Activated T-cell treated with anti-CD3 and anti-CD28 coated beads, Interleukin-2, amount 50 U/mL, for 48 hours (primary cell): ENCODE results near the gene UTP20.
A peak's percentile ranks its signal among the peaks of the same experiment; 100 is the strongest.

Experiments used
- DNase-seq, 2 experiments: peaks; one replicate each; pipeline ENCODE4 v3.0.0-alpha.2; 2020

Gene UTP20

DNA sequence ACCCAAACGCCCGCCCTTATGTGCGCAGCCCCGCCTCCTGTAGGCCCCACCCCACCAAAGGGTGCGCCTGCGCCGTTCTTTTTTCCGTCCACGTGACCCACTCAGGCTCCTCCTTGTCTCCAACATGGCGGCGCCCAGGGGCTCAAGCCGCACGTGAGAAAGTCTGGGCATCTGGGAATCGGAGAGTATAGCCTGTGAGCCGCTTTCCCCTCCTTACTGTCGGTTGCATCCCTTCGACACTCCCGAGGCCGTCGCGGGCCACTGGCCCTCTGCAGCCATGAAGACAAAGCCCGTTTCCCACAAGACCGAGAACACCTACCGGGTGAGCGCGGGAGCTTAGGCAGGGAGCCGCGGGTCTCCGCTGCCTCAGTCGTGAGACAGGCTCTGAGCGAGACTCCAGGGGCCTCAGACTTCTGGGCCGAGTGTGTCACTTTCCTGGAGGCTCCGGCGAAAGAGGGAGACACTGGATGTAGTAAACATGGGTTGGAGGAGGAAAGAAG lies at the start of gene UTP20:
Gene UTP20 (plus strand): TSS at position 100 of the 500 bp plus-strand sequence. CDS start 178 bp downstream, at position 278.
- DNase-seq = peak; percentile 96 to 97

DNA sequence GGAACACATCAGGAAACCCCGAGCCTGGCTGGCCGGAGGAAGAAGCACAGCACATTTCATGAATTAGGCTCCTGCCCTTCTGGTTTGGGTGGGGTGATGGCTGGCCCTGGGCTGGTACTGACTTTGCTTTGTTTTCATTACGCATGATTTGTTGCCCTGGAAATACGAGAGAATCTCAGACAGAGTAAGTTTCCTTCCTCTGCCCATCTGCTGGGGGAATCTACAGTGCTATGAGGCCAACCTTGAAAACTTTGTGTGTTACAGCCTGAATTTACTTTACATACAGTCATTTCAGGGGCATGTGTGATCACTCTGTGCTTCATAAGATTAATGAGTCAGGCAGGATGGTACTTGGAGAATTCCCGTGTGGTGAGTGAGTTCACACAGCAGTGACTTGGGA lies 49.4 kb upstream of the UTP20 start:
- no peak for DNase-seq

DNA sequence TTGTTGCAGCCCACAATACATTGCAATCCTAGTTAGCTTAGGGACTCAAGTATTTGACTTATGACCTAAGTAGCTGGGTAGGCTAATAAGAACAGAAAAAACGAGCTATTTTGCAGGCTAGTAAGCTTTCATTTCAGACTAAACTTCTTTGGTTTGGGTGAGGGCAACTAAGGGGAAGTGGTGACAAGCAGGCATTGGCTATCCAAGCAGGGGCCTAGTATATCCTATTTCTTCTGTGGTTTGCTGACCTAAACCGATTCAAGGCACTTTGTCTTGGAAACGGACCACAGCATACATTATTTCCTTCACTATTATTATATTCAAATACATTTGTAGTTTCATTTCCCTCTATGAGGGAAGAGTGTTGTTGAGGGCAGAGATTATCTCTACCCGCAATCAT lies 48.3 kb upstream of the UTP20 start:
- no peak for DNase-seq

DNA sequence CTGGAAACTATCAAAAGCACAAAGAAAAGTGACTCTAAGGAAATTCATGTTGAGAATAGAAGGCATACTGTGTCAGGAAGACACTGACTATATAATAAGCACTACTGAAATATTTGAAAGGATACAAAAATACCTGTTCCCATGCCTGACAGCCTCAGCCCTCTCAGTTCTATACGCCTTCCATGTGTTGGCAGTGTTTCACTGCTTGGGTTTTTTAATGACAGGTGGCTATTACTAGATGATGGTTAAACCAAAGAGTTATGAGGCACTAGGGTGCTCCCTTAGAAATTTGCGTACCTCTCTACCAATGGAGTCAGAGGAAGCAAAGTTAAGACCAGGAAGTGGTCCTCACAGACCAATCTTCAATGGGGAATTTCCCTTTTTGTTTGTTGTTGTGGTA lies 44.2 kb upstream of the UTP20 start:
- no peak for DNase-seq

DNA sequence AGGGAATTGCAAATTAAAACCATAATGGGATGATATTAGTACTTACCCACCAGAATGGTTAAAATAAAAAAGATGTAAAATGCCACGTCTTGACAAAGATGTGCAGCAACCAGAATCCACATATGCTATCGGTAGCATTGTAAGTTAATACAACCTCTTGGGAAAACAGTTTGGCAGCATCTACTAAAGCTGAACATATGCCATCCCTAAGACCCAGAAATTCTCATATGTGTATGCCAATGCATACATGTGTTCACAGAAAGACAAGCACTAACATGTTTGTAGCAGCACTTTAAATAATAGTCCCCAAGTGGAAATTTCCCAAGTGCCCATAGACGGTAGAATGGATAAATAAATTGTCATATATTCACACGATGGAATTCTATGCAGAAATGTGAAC lies 41.6 kb upstream of the UTP20 start:
- DNase-seq = no peak

DNA sequence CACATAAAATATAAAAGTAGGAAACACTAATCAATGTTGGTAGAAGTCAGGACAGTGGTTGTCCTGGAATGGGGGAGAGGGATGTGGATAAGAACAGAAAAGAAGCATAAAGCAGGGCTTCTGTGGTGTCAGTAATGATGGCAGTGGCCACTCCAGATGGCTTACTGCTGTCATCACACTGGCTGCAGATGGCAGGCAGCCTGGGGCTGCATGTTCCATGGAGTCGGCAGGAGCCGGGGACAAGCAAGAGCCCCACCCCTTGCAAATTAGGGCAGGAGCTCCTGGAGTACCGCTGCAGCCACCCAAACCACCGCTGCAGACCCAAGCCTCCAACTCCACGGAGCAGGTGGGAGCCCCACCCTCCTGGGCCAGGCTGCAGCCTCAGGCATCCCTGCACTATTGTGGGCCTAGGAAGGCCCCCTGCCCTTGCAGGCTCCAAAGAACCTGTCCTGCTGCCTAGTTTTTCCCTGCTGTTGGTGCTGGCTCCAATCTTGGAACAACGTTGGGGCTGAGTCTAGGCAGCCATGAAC lies 41.0 kb upstream of the UTP20 start:
- no peak for DNase-seq

DNA sequence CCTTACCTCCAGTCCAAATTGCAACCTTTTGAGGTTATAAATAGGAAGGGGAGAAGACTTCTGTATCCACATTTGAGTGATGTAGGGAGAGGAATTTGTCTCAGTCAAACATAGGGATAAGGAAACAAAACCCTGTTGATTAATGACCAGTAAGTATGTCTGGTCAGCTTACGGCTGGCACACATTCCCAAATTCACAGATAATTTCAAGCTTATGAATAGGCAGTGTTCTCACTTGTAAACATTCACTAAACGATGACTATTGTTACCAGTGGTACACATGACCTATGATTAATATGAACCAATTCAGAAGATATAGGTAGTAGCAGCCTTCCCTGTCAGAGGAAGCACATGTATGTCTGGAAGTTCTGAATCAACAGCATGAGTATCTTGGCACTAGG lies 36.8 kb upstream of the UTP20 start:
- no peak for DNase-seq

DNA sequence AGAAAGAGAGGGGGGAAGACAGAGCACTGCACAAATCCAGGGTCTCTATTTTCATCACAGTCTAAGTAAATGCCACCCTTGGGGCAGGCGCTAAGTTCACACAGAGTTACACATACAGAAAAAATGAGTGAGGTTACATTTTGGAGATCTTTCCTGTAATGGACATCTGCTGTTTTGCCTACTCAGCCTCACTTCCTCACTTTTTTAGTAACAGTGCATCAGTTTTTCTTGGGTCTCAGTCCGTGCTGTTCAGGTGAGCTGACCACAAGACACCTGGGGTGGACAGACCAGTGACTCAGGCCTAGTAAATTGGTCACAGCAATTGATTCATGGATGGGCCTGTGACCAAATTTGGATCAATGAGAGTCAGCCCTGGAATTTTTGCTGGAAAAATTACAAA lies 36.3 kb upstream of the UTP20 start:
- no peak for DNase-seq

DNA sequence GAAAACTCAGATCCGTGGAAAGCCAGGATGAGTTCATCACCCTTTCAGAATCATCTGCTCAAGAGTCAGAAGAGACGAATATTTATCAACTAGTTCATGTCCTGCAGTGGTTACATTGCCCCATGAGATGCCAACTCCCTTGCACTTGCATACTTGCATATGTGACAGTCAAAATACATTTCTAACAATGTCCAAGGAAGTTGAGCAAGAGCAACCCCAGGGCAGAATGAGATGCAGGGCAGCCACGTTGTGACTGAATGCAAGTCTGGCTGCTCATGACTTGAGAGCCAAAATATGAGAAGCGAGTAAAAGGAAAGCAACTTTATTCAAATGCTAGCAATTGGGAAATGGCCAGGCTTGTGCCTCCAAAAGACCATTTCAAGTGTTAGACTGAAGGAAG lies 23.6 kb upstream of the UTP20 start:
- no peak for DNase-seq

DNA sequence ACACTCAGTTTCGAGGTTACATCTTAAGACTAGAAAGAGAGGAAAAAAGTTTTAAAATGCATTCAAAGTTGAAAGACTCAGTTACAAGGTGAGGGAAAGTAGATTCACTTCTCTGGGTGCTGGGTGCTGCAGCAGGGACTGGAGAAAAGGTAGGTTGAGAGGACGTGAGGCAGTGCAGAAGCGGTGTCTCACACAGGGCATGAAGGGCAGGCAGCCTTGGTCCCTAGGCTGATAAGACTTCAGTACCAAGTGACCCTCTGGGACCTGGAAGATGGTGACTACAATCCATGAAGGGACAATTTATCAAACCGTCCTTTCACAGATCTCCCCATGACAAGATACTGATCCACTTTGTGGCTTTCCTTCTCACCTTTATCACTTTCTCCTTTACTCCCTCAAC lies 22.5 kb upstream of the UTP20 start:
- no peak for DNase-seq

DNA sequence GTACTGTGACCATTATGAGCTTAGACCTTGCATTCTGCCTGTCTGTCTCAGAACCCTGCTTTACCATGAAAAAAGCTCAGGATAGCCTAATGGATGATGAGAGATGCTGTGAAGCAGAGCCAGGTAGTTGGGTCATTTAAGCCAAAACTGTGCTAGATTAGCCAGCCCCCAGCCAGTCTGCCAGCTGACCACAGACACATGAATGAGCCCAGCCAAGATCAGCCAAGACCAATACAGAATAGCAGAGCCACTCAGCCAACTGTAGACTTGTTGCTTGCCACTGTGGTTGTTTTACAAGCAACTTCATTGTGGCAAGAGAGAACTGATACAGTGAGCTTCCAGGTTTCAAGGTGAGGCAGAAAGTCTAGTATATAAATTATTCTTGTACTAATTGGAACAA lies 12.8 kb upstream of the UTP20 start:
- no peak for DNase-seq

DNA sequence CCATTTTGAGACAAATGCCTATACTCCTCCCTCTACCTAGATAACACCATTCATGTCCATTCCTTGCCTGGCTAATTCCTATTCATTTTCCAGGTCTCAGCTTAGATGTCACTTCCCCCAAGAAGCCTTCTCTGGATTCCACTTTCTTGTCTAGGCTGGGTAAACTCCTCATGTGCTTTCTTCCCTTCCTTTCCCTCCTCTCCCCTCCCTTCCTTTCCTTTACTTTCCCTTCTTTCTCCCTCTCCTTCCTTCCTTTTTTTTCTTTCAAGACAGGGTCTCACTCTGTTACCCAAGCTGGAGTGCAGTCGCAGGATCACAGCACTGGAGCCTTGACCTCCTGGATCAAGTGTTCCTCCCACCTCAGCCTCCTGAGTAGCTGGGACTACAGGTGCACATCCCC lies 3.5 kb upstream of the UTP20 start:
- DNase-seq = no peak

DNA sequence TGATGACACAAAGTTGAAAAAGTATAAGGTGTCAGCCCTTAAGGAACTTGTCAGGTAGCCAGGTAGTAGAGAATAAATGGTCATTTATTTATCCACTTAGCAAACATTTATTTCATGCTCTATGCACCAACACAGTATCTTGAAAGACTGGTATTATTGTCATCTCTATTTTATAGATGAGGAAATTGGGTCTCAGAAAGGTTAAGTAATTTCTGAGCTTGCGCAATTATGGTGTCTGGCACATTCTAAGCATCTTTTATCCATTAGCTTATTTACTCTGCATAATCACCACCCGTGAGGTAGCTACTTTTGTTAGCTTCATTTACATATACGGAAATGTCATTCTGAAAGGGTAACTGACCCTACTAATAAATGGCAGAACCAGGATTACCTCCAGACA lies 2.5 kb upstream of the UTP20 start:
- DNase-seq = no peak

DNA sequence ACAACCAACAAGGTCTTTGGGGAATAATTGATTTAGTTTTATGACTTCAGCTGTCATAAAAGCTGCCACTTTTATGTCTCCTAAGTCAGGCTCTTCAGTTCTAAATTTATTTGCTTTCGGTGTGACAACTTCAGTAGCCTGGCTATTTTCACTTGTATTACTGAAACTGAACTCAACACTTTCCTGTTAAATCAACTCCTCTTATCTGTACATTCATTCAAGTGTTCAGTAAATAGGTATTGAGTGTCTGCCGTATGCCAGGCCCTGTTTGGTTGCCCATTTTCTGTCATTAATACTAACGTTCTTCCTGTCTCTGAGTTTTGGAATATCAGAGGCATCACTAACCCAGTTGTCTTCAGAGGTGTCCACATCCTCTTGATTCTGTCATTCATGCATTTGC lies 7.5 kb downstream of the UTP20 start:
- DNase-seq = no peak

DNA sequence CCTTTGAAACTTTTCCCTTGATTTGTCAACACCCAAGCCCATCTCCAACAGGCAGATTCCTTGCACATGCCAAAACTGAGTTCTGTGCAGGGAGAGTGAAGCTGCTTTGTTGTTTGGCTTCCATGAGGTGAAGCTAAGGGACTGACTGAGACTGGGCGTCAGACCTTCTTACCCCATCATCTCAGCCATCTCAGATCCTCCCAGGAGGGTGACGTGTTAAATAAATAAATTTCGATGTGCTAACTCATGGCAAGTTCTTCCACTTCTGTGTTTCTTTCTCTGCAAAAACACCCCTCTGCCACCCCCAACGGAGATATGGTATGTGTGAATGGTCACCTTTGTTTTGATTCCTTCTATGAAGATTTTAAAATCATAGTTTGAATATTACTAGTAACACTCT lies 17.8 kb downstream of the UTP20 start:
- no peak for DNase-seq

DNA sequence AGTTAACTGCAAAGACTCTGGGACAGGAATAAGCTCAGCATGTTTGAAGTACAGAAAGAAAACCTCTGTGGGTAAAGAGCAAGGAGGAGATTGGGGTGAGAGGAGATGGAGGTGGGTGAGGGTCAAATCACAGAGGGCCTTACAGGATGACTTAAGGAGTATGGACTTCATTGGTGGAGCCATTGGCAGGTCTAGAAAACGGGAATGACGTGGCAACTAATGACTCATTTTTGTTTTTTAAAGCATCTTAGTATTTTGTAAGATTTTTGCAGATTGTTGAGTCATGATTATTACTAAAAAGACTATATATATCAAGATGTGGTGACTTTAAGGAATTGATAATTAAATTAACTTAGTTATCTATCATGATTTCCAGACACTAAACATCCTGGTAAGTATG lies 18.5 kb downstream of the UTP20 start:
- no peak for DNase-seq

DNA sequence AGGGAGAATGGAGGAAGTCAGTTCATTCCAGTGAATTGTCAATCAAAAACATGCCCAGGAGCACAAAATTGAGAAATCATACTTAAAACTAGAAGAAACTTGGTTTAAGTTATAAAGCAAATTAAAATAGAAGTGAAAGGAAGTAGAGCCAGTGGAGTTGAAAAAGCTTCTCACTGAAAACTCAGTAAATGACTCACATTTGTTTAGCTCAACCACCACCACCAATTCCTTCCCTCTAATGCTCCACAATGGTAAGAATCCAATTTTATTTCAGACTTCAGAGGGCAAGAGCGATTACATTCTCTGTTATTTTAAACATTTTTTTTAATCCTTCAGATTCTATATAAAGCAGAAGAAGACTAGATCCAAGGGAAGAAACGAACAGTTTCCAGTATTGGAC lies 19.4 kb downstream of the UTP20 start:
- no peak for DNase-seq

DNA sequence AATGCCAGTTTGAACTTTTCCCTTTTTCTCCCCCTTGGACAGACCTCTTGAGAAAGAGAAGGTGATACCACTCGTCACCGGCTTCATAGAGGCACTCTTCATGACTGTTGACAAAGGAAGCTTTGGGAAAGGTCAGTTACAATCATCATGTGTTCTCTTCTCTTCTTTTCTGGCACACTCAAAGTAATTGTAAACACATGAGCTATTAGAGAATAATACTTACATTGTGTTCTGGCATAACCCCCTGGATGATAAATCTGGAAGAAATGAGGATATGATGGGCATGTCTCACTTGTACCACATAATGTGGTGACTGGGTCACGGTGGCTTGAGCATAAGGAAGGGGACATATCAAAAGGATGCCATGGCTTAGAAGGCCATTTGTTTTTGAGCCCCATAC lies 20.0 kb downstream of the UTP20 start:
- DNase-seq = no peak

DNA sequence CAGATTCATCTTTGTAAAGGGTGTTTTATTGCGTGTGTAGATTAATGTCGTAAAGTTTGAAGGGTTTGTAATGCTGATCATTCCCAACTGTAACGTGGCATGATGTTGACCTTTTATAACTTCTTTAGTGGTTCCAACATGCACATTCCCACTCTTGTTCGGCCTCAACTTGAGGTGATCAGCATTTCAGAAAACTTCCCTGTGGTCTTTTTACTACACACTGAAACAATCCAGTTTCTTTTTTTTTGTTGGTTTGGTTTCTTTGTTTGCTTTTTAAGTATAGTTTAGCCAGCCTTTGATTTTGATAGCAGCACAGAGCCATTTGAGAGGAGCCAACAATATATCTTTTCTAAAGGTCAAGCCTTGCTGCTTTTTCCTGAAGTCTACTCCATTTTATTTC lies 22.8 kb downstream of the UTP20 start:
- no peak for DNase-seq

DNA sequence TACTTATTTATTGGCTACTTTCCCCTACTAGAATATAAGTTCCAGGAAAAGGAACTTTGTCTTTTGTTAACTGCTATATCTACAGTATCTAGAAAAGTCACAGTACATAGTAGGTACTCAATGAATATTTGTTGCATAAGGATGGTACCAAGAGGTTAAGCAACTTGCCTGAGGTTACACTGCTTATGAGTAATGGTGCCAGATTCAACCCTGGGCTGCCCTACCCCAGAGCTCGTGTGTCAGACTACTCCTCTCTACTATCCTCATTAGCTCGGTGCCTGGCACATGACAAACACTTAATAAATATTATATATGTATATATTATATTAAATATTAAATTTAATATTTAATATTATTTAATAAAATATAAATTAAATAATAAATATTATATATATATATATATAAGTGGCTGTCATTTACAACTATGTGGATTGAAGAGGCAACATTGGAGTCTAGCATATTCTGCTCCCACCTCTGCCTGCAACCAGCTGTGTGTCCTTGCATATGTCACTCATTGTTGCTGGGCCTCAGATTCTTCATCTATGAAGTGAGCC lies 25.4 kb downstream of the UTP20 start:
- no peak for DNase-seq

DNA sequence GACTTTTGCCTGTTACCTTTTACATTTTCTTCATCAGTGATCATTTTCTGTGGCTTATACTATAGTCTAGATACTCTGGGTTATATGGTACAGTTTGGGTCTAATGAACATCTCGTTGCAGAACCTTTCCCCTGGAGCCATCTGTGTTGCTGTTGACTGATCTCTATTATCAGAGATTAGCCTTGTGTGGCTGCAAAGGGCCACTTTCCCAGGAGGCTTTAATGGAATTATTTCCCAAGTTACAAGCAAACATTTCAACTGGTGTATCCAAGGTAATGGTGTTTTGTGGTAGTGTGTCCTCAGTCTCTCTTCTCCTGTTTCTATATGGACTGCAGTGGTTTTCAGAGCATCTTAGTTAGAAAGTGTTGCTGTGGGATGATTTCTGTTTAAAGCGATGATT lies 25.9 kb downstream of the UTP20 start:
- no peak for DNase-seq

DNA sequence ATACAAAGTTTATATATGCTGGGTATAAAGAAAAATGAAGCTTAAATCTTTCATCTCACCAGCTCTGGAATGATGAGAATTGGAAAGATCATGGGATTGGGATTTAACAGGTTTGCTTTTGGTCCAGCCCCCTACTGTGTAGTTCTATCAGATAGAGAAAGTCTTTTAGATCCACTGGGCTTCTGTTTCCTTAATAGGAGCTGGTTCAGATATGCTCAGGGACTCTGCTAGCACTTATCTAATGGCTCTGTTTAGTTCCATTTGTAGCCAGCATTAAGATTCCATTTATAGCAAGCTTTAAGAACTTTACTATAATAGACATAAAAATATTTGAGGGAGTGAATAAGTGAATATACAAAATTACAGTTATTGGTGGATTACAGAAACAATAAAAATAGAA lies 42.6 kb downstream of the UTP20 start:
- no peak for DNase-seq

DNA sequence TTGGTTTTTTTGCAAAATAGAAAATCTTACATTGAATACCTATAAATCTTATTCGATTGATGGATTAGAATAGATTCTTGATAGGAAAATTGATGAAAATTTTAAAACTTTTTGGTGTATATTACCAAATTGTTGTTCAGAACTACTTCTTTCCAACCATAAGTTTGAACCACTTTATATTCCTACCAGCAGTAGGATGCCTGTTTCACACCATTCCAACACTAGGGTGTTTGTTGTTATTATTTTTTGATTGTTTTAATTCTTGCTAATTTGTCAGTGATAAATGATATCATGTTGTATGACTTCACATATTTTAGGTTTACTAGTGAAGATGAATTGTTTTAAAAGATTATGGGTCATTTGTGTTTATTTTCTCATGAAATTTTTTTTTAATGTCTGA lies 43.4 kb downstream of the UTP20 start:
- no peak for DNase-seq

DNA sequence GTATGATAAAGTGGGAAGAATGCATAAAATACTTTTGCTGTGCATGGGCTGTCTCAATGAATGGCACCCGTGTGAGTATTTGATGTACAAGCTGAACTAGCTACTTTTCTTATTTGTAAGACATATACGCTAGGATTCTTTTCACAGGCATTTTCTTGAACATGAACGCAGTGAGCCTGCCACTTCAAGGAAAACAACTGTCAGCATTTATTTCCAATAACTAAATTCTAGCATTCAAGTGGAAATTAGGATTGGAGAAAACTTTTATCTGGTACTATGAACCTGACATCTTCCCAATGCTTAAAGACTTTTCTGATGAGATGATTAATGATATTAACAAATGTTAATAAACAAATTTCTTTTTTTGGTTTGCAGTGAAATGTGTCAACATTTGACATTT lies 45.7 kb downstream of the UTP20 start:
- no peak for DNase-seq

DNA sequence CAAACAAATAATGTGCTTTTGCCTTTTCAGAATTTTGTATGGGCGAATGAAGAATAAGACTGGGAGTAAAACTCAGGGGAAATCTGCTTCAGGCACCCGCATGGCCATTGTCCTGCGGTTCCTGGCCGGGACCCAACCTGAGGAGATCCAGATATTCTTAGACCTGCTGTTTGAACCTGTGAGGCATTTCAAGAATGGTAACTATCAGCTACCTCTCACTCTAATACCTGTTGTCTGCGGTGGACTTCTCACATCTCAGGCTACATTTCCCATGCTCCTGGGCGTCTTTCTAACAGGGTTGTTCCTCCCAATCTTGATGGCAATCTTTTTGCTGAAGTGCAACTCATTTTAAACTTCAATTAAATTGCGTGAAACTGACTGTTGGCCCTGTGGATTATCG lies 47.1 kb downstream of the UTP20 start:
- DNase-seq = no peak

DNA sequence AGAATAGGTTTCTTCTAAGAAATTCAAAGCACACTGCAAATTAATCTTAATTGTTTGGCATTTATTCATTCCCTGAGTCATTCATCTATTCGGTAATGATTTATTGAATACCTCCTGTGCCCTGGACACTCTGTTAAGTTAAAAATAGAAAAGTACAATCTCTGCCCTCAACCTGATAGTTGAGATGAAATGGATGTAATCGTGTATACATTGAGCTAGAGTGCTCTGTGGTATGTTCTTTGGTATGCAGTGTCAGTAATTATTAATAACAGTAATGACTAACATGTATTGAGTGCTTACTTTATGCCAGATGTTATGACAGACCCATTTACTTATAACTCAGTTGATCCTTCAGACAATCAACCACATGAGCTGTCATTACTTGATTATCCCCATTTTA lies 47.6 kb downstream of the UTP20 start:
- no peak for DNase-seq
